Measurements from ENCODE around the gene DNAH6. TPM values are rescaled to one million over a fixed set of nuclear protein-coding genes. Genes with fewer than 3 reads are reported as not detected.

Gene DNAH6
- total RNA-seq, 1 experiment from 2014 or later = 0.26 TPM

GRCh38 chr2:84477886-84478285 lies 38.4 kb upstream of the DNAH6 start:
- Mint-ChIP-seq H3K9me3 (peaks cover 27 to 30% of the 10 kb centered on the region in 2 experiments), H3K4me1 (no peaks in the 10 kb centered on the region), H3K4me3 (no peak overlapping the region), H3K36me3 (ENCODE audit: insufficient read depth in 1 of 3, low read depth in 3 of 3) (peaks cover 5 to 19% (median 17%) of the 10 kb centered on the region in 3 experiments; a peak in 5 of 7 replicates), H3K27ac (no peak overlapping the region), H3K27me3 (ENCODE audit: low read depth) (peaks cover 5% of the 10 kb centered on the region)
- Histone ChIP-seq H3K23me2 (ENCODE audit: insufficient read length, low read depth, low read length, poor library complexity, severe bottlenecking) (no peaks in the 10 kb centered on the region), H2AFZ (ENCODE audit: low read length) (no peak overlapping the region), H3K79me1 (ENCODE audit: insufficient read depth, low read depth, low read length, poor library complexity, severe bottlenecking) (no peaks in the 10 kb centered on the region), H3K18ac (ENCODE audit: insufficient read length, low read depth, low read length) (no peak overlapping the region), H3K9me3 (ENCODE audit: control insufficient read depth, low read depth, low read length) (peaks cover 8% of the 10 kb centered on the region), H3K14ac (ENCODE audit: insufficient read depth, low read length) (no peak overlapping the region), H3K4me2 (ENCODE audit: insufficient read depth, insufficient read length, low read length) (no peak overlapping the region), H2BK12ac (ENCODE audit: insufficient read length, low read depth, low read length) (no peak overlapping the region), H3K79me2 (ENCODE audit: insufficient read depth, low read length) (no peaks in the 10 kb centered on the region), H4K20me1 (ENCODE audit: control insufficient read depth, insufficient read depth, insufficient read length) (no peaks in the 10 kb centered on the region), H4K91ac (ENCODE audit: insufficient read length, low read depth, low read length) (no peak overlapping the region), H4K8ac (replicated peaks; ENCODE audit: insufficient read length, low read depth, low read length) (no peak overlapping the region), H3K4me1 (ENCODE audit: insufficient read depth, low read length) (no peaks in the 10 kb centered on the region), H3K9ac (ENCODE audit: extremely low read depth, insufficient read length, low read length) (no peak overlapping the region), H4K5ac (ENCODE audit: insufficient read length, low read depth, low read length) (no peak overlapping the region), H3K4ac (ENCODE audit: low read depth, low read length) (no peak overlapping the region), H3K56ac (ENCODE audit: insufficient read length, low read depth, low read length) (no peak overlapping the region), H2BK20ac (ENCODE audit: low read depth, low read length, poor library complexity, severe bottlenecking) (no peak overlapping the region), H3T11ph (ENCODE audit: low read length) (no peak overlapping the region), H2AK5ac (ENCODE audit: insufficient read length, low read length) (no peak overlapping the region), H2BK5ac (ENCODE audit: insufficient read length, low read length) (no peak overlapping the region), H3K23ac (ENCODE audit: insufficient read length, low read depth, low read length) (no peak overlapping the region), H2BK120ac (ENCODE audit: low read depth, low read length, poor library complexity, severe bottlenecking) (no peak overlapping the region), H3K27ac (ENCODE audit: insufficient read length, low read depth, low read length) (no peak overlapping the region), H3K27me3 (ENCODE audit: insufficient read depth, low read length) (no peaks in the 10 kb centered on the region), H2BK15ac (ENCODE audit: low read depth, low read length) (no peak overlapping the region)
- TF ChIP-seq, protein P1, sequence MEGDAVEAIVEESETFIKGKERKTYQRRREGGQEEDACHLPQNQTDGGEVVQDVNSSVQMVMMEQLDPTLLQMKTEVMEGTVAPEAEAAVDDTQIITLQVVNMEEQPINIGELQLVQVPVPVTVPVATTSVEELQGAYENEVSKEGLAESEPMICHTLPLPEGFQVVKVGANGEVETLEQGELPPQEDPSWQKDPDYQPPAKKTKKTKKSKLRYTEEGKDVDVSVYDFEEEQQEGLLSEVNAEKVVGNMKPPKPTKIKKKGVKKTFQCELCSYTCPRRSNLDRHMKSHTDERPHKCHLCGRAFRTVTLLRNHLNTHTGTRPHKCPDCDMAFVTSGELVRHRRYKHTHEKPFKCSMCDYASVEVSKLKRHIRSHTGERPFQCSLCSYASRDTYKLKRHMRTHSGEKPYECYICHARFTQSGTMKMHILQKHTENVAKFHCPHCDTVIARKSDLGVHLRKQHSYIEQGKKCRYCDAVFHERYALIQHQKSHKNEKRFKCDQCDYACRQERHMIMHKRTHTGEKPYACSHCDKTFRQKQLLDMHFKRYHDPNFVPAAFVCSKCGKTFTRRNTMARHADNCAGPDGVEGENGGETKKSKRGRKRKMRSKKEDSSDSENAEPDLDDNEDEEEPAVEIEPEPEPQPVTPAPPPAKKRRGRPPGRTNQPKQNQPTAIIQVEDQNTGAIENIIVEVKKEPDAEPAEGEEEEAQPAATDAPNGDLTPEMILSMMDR (conservative IDR thresholded peaks at IDR 0.05) = no peak
- WGBS (ENCODE audit: extremely low coverage, insufficient read length, low lambda C conversion rate) = no CpG with 5 or more reads among the region's 1 CpG
- DNase-seq = no peak
